Mucosa of gallbladder (tissue), 1 donor: ENCODE data around the gene ZBED1. TPM values are rescaled to one million over a fixed set of nuclear protein-coding genes. Genes with fewer than 3 reads are reported as not detected.
A peak's percentile ranks its signal among the peaks of the same experiment; 100 is the strongest.
"Not testable (repeated sequence)": the region's sequence is repeated elsewhere in the genome, so short reads cannot be mapped to it uniquely, and the experiment has no call there.

Experiments
- DNase-seq: peaks from one replicate; pipeline ENCODE4 v3.0.0-alpha.2; 2020; ENCODE audit warnings: low spot score
- total RNA-seq: library from RNA; stranded (reverse); gene quantifications from one replicate; pipeline ENCODE4 v1.2.1, GENCODE V29; 2021
- donor health status: DM: no; HTN: no; CAD: no.

Gene ZBED1
- total RNA-seq, 1 donor from 2014 or later = 80.2 TPM

DNA sequence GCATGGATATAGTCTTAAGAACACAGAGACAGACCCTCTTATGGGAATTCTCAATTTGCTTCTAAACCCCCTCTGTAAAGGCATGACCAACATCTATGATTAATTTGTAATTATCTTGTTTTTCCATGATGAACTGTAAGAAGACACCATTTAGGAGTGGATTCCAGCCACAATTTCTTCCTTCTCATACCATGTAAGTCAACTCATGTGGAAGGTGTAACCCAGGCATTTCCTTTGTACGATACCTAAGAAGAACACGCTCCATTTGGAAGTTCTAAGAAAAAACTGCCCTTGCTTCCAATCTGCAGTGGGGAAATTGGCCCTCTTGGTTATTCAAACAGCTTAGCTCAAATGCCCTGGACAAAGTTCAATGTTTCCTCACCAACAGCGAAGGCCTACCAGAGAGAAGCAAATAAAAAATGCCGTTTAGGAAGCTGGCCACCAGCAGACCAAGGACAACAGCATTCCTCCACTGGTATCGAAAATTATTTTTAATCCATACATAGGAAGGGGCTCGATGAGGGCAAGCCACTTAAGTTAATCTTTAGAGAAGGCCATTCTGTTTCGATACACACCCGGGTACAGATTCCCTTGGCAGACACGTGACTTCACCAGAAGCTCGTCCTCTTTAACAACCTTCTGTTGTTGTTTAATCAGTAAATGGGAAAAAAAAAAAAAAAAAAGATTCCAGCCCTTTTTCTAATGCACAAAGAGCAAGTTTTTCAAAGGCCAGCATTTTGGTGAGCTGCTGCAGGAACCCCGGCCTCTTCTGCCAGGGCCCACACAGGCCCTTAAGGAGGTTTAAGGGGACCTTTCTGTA is 2.6 kb downstream of the ZBED1 start:
- peak; percentile 84 for DNase-seq

DNA sequence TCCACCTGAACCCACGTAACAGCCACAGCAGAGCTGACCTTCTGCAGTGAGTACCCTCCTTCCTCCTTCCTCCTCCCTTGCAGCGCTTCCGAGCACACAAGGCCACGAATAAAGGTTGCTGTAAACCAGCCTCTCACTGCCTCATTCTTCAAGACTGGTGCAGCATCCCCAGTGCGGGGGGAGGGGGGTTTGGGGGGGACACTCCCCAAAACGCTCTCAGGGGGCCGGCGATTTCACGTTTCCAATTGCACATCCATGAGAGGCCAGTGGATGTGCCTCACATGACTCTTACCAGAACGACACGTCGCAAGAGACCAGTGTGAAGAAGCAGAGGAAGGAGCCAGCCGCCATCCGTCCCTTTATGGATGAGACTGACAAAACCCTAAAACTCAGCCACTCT is 5.2 kb downstream of the ZBED1 start:
- no peak for DNase-seq

DNA sequence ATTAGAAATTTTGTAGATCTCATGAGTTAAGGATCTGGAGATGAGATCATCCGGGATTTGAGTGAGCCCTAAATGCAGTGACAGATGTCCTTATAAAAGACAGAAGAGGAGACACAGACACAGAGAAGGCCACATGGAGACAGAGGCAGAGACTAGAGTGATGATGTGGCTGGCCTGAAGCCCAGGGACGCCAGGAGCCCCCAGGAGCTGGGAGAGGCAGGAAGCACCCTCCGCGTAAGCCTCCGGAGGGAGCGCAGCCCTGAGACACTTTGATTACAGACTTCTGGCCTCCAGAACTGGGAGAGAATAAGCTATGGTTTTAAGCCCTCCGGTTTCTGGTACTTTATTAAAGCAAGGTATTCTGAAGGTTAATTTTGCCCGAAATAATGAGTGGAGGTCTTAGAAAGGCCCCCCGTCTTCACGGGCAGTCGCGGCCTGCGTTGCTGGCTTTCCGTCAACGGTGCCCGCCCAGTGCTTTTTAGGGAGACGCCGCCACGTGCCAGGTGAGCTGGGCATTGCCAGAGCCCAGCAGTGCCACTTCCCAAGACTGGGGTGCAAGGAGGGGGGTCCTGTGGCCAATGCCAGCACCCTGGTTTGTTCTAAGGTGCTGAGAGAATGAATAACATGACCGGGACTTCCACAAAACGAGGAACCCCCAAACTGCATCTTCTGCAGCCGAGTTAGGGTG is 8.1 kb downstream of the ZBED1 start:
- DNase-seq = no peak

DNA sequence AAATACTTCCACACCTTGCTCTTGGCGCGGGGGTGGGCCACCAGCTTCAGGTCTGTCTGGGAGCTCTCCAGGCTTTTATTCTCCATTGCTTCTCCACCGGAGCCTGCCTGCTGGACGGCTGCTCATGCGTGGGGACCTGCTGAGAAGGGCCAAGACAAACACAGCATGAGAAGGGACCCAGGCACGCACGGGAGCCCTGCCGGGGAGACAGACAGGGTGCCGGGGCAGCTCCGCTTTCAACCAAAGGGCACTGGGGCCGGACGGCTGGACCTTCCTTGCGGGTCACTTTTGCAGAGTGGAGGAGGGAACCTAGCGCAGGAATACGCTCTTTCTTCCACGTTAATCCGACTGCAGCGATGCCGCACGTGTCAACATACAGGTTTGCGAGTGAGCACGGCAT is 10.1 kb downstream of the ZBED1 start:
- DNase-seq = no peak

DNA sequence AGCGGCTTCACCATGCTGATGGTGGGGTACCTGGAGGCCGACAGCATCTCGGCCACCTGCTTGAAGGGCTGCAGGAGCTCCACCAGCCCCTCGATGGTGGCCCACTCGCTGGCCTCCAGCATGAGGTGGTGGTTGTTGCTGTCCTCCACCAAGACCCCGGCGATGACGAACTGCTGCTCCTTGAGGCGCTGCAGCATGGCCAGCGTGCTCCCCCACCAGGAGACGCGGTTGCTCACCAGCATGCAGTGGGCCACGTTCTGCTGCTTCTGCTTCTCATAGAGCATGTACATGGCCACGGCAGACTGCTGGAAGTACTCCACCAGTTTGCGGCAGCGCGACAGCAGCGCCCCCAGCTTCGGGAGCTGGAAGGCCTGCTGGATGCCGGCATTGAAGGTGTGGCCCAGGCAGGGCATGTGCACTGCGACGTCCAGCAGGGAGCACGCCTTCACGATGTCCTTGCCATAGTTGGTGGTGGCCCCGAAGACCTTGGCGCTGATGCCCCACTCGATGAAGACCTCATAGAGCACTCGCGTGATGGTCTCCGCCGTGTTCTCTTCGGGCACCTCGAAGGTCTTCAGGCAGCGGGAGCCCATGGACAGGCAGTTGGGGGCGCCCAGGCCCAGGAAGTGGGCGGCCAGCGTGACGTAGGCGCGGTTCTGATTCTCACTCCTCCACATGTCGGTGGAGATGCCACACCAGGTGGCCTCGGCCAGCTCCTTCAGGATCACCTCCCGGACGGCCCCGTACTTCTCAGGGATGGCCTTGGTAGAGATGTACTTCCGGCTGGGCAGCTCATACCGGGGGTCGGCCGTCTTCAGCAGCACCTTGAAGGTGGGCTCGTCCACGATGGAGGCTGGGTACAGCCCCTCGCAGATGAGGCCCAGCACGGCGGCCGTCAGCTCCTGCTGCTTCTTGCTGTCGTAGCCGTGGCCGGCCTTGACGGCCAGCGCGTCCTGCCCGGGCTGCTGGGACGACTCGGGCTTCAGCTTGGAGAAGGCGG is 11.0 kb downstream of the ZBED1 start:
- no peak for DNase-seq

DNA sequence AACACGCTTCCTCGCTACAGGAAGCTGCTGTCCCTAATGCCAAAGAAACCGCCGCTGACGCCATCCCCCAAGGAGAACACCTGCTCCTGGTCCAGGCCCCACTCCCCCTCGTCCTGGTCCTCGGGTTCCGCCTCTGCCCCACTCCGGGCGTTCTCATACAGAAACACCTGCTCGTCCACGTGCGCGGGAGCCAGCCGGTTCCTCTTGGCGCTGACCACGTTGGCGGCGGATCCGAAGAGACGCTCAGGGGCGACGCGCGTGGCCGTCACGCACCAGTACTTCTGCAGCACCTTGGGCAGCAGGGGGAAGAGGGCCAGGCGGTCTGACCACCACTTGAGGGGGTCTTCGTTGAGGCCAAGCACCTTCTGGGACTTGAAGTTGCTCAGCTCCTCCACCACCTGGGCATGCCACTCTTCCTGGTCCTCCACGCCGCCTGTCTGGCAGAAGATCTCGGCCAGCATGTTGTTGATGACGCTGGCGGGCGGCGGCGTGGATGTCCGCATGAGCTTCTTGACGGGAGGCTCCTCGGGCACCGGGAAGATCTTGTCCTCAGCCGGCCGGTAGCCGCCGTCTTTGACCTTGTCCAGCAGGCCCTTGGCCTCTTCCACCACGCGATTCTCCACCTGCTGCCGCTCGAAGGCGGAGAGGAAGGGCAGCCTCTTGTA is 12.0 kb downstream of the ZBED1 start:
- no peak for DNase-seq

DNA sequence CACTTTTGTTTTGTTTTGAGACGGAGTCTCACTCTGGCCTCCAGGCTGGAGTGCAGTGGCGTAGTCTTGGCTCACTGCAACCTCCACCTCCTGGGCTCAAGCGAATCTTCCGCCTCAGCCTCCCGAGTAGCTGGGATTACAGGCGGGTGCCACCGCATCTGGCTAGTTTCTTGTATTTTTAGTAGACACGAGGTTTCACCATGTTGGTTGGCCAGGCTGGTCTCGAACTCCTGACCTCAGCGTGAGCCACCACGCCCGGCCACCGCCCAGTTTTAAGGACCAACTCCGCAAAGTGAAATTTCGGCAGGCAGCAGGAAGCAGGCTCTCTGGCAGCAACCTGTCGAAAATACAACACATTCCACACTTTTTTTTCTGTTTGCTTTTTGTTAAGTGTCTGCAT is 13.4 kb downstream of the ZBED1 start:
- DNase-seq = no peak

DNA sequence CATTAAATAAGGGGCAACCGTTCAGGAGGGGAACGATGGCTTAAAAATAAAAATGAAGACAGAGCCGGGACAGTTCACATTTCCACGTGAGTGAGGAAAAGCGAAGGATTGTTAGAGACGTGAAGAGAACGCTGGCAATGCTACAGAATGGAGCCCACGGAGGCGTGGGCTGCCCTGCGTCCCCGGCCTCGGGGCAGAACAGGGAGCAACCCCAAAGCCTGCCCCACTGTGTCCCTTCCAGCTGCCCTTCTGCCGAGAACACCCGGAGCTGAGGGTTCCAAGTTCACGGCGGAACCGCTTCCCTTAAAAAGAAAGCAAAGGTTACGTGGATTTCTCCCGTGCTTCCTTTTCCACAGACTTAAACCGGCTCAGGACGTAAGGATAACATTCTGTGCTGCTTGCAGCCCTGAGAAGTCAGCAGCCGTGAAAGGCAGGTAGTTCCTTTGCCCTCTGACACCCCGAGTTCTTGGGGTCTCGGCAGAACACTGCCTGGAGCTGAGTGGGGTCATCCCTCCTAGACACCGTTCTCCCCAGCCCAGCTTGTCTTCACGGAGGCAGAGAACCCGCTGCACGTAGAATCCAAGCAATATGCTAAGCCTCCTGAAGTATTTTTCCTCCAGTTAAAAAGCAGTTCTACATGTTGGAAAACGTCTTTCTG is 14.2 kb downstream of the ZBED1 start:
- no peak for DNase-seq

DNA sequence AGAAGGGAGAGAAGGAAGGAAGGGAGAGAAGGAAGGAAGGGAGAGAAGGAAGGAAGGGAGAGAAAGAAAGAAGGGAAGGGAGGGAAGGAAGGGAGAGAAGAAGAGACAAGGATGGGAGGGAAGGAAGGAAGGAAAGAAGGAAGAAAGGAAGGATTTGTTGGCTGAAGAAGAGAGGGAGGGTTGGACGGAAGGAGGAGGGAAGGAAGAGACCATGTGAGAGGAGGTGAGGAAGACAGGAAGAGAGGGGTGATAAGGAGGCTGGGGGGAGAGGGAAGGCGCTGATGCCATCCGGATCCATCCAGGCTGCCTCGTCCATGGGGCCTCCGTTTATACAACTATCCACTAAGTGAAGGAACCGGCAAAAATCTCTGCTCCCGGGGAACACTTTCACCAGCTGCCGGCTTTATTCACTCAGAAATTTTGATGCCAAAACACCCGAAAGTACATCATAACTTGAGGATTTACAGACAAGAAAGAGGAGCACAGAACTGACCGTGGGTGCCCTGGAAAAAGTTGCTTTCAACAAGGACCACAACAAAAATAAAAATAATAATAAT is 14.9 kb downstream of the ZBED1 start:
- no peak for DNase-seq

DNA sequence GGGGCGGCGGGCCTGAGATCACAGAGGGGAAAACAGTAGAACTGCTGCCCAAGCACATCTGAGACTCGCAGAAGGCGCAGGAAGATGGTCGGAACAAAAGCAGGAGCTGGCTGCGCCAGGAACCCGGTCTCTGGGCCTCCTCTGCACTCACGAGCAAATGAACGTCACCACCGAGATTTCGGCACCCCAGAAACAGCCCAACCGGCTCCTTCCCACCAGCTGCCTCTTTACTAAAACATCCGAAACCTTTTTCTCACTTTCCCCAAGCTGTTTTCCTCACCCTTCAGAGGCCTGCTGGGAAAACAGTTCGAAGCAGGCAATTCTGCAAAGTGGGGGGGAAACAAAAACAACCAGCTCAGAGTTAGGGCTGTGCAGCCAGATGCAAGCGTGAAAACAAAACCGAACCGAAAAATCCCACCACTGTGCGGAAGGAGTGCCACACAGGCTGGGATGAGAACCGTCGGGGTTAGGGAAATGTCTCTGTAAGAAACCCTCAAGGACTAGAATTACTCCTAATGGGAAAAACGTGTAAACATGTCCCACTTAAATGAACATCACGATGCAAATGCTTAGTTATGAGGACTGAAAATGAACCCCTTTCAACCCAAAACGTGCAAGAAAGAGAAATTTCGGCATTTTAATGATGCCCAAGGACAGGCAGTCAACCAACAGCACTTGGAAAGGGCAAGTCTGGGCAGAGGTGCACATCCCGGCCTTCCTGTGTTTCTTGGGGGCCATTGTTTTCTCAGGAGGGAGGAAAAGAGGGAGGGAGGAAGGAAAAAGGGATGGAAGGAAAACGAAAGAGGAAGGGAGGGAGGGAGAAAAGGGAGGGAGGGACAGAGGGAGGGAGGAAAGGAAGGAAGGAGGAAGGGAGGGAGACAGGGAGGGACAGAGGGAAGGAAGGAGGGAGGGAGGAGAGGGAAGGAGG is 15.8 kb downstream of the ZBED1 start:
- DNase-seq = no peak

DNA sequence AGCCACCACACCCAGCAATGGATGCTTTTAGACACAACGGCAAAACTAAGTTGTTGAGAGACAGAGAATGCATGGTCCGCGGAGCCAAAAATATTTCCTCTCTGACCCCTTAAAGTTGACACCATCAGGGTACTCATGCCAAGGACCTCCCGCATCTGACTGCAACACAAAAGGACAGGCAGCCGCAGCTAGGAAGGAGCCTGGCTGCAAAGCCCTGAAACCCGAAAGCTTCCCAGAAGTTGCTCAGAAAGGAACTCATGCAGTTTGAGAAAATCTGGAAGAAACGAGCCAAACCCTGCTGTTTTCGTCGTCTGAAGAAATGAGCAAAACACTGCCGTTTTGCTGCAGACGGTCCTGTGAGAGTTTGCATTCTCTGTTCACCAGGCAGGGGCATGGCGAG is 16.5 kb downstream of the ZBED1 start:
- DNase-seq = no peak

DNA sequence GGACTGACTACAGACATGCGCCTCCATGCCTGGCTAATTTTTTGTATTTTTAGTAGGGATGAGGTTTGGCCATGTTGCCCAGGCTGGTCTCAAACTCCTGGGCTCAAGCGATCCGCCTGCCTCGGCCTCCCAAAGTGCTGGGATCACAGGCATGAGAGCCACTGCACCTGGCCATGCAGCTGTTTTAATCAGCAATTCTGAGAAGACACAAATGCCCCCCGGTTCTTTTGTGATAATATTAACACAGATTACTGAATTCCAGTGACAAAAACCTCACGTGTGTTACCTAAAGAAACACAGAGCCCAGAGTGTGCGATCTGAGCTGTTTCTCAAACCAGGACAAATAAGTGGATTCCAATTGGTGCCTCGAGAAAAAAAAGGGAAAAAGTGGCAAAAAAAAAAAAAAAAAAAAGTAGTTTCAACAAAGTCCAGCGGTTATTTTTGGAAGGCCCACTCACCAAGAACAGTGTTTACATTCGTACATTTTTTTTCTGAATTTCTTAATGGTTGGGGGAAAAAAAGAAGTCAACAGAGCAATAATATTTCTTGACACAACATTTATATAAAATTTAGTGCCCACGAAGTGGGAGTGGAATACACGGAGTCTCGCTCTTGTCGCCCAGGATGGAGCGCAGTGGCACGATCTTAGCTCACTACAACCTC is 17.2 kb downstream of the ZBED1 start:
- DNase-seq = no peak

DNA sequence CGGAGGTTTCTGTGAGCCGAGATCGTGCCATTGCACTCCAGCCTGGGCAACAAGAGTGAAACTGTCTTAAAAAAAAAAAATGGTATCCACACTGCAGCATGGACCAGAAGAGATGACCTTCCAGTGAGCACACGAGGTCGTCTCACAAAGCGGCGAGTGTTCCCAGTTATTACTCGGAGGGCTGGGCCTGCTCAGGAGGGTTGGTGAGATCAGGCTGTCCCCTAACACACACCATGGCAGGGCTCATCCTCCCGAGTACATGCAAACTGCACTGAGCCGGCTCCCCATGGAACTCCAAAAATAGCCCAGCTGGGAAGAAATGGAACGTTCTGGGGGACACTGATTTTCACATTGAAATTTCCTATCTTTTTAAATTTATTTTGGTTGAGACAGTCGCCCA is 19.2 kb downstream of the ZBED1 start:
- not testable (repeated sequence) for DNase-seq

DNA sequence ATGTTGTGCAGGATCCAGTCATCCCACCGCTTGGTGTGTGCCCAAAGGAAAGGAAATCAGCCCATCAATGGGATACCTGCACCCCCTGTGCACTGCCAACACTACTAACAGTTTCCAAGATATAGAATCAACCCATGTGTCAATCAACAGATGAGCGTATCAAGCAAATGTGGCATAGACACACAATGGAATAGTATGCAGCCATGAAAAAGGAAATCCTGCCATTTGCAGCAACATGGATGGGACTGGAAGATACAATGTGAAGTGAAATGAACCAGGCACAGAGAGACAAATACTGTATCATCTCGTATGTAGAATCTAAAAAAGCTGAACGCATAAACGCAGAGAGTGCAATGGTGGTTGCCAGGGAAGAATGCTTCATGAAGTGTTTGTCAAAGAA is 20.8 kb downstream of the ZBED1 start:
- not testable (repeated sequence) for DNase-seq

DNA sequence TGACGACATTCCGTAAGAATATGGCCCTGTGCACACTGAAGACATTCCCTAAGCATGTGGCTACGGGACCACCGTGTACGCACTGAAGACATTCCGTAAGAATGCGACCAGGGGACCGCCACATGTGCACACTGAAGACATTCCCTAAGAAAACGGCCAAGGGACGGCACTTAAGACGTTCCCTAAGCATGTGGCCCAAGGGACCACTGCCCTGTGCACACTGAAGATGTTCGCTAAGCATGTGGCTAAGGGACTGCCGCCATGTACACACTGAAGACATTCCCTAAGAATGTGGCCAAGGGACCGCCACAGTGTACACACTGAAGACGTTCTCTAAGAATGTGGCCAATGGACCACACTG is 21.4 kb downstream of the ZBED1 start:
- no peak for DNase-seq

DNA sequence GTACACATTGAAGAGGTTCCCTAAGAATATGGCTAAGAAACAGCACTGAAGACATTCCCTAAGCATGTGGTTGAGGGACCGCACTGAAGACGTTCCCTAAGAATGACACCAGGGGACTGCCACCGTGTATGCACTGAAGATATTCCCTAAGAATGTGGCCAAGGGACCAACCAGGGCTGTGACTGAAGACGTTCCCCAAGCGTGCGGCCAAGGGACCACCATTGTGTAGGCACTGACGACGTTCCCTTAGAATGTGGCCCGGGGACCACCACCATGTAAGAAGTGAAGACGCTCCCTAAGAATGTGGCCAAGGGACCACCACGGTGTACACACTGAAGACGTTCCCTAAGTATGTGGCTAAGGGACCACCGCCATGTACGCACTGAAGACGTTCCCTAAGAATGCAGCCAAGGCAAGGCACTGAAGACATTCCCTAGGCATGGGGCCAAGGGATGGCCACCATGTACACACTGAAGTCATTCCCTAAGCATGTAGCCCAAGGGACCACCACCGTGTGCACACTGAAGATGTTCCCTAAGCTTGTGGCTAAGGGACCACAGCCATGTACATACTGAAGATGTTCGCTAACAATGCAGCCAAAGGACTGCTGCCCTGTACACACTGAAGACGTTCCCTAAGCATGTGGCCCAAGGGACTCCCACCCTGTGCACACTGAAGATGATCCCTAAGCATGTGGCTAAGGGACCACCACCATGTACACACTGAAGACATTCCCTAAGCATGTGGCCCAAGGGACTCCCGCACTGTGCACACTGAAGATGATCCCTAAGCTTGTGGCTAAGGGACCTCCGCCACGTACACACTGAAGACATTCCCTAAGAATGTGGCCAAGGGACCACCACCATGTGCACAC is 22.0 kb downstream of the ZBED1 start:
- no peak for DNase-seq

DNA sequence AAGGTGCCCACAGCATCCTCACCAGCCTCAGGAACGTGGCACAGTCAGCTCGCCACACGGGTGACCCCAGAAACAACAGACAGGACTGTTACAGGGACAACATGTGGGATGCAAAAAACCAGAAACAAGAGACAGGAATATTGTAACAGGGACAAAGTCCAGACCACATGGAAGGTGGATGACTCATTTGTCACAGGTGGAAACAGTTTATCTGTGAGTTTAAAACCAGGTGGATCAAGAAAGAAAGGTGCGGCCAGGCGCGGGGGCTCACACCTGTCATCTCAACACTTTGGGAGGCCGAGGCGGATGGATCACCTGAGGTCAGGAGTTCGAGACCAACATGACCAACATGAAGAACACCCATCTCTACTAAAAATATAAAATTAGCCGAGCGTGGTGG is 23.5 kb downstream of the ZBED1 start:
- DNase-seq = peak; percentile 62
